NCI-H146 treated with DMSO at 0.1 percent for 48 hours (cell line): ENCODE results near the gene DEXI.

Experiments
- DNase-seq: peaks from one replicate; lab custom pipeline; 2025; ENCODE audit not compliant: unreplicated experiment; lab: John Stamatoyannopoulos, UW

The DEXI gene

DNA sequence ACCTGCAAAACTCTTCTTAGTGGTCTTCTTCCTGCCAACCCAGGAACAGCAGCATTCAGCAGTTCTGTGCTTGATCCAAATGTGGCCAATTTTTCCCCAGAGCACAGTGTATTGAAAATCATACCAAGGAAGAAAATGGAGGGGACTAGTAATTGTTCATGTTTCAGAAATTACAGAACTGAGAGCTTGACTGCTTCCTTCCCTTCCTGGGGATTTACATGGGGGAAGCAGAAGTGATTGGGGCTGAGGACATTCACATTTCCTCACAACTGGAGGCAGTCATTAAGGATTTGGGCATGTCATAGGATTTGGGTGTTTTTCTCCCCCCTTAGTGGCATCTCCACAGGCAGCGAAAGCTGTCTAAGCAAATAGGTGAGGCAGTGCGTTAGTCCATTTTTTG is 45.5 kb downstream of the DEXI start:
- DNase-seq = no peak

GRCh38 chr16:10896165-10896564 is 46.1 kb downstream of the DEXI start:
- no peak for DNase-seq

- DNase-seq = no peak
Observed at GRCh38 chr16:10895053-10895946, 47.0 kb downstream of the DEXI start.

- no peak for DNase-seq
Observed at GRCh38 chr16:10892782-10893318, 49.4 kb downstream of the DEXI start.

- DNase-seq = no peak
Observed at GRCh38 chr16:10889855-10890254, 52.4 kb downstream of the DEXI start.

DNA sequence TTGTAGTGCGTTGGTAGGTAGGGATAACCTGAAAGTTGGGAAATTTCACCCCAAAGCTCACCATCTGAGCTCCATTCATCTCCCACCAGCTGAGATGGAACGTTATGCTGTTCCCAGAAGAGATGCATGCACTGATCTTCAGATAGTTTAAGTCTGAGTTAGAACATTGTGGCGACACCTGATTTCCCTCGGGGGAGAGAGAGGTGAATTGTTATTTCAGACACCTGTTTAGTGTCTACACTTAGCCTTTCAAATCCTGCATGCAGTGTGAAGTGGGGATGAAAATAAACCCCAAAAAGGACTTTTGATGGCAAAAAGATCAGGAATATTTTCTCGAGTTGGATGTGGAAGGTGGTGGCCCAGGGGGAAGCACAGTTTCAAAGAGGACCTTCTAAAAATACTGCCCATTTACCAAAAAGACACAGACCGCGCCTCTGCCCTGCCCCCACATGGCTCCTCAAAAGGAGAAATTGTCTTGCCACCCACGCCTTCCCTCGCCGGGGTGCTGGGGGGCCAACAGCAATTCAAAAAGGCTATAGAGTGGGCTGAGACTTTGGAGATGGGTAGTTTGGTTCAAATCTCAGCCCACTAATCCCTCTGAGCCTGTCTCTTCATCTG is 53.8 kb downstream of the DEXI start:
- DNase-seq = no peak

DNA sequence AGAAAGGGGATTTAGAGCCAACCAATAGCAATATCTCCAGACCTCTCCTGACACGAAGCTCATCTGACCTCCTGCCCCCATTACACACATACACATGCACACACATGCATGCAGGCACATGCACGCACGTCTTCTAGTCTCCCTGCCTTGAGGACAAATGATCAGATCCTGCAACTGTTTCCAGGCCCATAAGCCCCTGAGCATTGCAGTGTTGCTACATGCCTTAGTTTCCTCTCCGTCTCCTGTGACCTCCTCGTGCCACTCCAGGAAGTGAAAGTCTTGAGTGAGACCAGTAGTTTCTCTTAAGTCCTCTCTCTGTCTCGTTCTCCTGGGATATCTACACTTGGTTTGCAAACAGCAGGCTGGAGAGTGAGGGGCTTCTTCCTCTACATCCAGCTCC is 57.0 kb downstream of the DEXI start:
- no peak for DNase-seq

- no peak for DNase-seq
Observed at GRCh38 chr16:10883004-10883403, 59.3 kb downstream of the DEXI start.

- DNase-seq = no peak
Observed at GRCh38 chr16:10881479-10882030, 60.7 kb downstream of the DEXI start.

- no peak for DNase-seq
Observed at GRCh38 chr16:10880594-10881452, 61.4 kb downstream of the DEXI start.

DNA sequence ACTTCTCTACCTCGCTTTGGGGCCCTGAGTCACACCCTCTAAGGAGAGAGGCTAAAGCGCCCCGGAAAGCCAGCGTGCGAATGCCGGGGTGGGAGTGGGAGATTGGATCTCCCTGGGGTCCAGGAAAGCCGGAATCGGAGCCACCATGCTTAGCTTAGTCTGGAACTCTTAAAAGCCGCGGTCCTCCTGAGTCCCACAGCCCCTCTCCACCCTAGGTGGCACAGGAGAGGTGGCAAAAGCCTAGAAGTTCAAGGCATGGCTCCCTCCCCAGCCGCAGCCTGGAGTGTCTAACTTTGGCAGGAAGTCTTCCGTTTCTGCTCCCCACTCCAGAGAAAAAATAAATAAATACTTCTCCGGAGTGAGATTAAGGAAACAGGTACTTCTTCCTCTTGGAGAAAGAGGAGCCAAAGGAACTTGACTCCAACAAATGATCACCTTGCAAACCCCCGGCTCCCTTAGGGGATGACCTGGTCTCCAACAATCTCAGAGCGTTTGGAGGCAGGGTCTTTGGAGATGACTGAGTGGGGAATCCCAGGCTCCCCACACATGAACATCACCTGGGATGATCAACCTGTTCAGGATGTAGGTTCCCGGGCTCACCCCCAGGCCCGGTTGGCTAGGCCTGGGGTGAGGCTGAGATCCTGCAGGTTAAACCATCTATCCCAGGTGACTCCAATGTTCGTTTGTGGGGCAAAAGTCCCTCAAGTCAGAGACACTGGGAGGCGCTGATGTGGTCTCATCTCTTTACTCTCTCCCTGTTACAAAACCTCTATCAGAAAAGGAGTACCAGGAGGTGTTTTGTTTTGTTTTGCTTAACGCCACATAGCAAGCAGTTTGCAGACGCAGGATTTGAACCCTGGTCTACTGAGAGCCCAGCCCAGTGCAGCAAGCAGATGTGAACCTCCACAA is 62.3 kb downstream of the DEXI start:
- no peak for DNase-seq
